GM21529 (cell line): ENCODE measurements around the gene ZNF253.
A peak's percentile ranks its signal among the peaks of the same experiment; 100 is the strongest.
"Not testable (repeated sequence)": the region's sequence is repeated elsewhere in the genome, so short reads cannot be mapped to it uniquely, and the experiment has no call there.

Experiments
- ATAC-seq: cut with Tn5 transposase; IDR thresholded peaks from one replicate; pipeline ENCODE4 v1.9.1; 2021; ENCODE audit not compliant: unreplicated experiment

The ZNF253 gene

GRCh38 chr19:19865750-19866610, at the start of gene ZNF253:
Gene ZNF253, plus strand, starts transcription at chr19:19865882. Its CDS starts 115 bp downstream, at chr19:19865997.
- peak; percentile 97 for ATAC-seq

GRCh38 chr19:19816679-19817078, 49.0 kb upstream of the ZNF253 start:
- ATAC-seq, result no peak

DNA sequence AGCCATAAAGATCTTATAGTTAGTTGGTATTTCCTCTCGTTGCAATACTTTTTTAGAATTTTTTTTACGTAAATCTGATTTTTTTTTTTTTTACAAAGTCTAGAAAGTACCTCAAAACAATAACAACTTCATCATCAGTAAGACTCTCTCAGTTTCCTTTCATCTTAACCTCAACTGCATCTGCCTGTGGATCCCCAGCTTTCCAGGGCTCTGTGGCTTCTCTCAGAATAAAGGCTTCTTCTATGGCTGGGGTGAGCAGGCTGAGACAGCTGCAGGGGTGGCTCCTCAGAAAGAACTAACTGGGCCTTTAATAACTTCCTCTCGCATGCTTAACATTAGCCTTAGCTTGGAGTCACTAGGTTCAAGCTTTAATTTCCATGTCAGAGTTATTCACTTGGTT, 48.3 kb upstream of the ZNF253 start:
- ATAC-seq, result no peak

DNA sequence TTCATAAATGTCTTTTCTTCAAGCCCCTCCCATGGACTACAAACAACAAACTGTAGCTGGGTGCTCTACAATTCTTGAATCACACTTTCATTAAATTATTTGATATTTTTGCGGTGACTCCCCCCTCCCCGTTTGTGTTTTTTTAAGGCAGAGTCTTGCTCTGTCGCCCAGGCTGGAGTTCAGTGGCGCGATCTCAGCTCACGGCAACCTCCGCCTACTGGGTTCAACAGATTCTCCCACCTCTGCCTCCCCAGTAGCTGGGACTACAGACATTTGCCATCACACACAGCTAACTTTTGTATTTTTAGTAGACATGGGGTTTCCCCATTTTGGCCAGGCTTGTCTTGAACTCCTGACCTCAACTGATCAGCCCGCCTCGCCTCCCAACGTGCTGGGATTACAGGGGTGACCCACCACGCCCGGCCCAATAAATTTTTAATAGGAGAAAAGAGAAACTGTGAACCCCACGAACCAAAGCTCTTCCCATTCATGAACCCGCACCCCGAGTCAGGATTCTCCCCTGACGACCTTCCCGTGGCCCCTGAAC, 44.8 kb upstream of the ZNF253 start:
- ATAC-seq, result no peak

- ATAC-seq, result peak; percentile 84
Observed at GRCh38 chr19:19821366-19821951, 44.2 kb upstream of the ZNF253 start, which contains the start of gene ZNF506. Gene ZNF506, minus strand, starts transcription at chr19:19821750. Its CDS starts 147 bp downstream, at chr19:19821603.

- ATAC-seq, result peak; percentile 3
Observed at GRCh38 chr19:19821976-19822375, 43.7 kb upstream of the ZNF253 start.

DNA sequence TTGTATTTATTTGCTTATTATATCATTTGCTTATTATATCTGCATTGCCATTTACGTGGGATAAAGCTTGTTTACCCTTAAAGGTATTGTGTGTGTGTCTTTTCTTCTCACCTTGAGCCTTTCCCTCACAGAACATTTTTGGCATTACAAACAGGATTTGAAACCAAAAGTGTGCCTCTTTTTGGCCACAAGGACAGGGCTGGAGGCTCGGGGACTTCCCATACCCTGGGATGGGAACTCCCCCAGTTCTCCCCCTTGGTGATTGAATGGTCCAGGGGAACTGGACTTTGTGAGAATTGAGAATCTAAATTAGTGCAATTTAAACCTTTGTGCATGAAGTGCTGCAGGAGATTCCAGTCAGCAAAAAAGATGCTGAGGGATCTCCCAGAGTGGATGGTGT, 41.8 kb upstream of the ZNF253 start:
- no peak for ATAC-seq

DNA sequence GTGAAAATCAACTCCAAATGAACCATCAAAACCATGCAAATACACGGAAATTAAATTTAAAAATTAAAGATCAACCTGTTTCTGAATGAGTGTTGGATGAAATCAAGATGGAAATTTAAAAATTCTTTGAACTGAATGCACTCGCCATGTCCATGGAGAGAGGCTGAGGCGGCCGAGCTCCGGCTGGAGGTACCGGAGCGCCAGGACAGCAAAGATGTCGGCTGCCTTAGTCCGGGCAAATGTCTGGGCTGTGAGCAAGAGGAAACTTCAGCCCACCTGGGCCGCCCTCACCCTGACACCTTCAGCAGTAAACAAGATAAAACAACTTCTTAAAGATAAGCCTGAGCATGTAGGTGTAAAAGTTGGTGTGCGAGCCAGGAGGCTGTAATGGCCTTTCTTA, 38.8 kb upstream of the ZNF253 start:
- ATAC-seq, result no peak

GRCh38 chr19:19835560-19836038, 30.1 kb upstream of the ZNF253 start:
- ATAC-seq, result no peak

- ATAC-seq, result no peak
Observed at GRCh38 chr19:19847781-19848180, 17.9 kb upstream of the ZNF253 start.

DNA sequence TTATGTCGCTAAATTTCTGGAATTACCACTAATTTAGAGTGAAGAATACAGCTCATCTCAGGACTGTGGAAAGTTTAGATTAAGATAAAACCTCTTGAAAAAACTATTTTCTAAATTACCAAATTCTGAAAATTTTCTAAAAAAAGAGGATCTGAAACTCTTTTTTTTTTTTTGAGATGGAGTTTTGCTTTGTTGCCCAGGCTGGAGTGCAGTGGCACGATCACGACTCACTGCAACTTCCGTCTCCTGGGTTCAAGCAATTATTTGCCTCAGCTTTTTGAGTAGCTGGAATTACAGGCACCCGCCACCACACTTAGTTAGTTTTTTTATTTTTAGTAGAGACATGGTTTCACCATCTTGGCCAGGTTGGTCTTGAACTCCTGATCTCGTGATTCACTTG, 16.6 kb upstream of the ZNF253 start:
- no peak for ATAC-seq

GRCh38 chr19:19851740-19852139, 13.9 kb upstream of the ZNF253 start:
- not testable (repeated sequence) for ATAC-seq

GRCh38 chr19:19858751-19859150, 6.9 kb upstream of the ZNF253 start:
- ATAC-seq, result no peak

GRCh38 chr19:19860756-19861390, 4.8 kb upstream of the ZNF253 start:
- ATAC-seq, result no peak

DNA sequence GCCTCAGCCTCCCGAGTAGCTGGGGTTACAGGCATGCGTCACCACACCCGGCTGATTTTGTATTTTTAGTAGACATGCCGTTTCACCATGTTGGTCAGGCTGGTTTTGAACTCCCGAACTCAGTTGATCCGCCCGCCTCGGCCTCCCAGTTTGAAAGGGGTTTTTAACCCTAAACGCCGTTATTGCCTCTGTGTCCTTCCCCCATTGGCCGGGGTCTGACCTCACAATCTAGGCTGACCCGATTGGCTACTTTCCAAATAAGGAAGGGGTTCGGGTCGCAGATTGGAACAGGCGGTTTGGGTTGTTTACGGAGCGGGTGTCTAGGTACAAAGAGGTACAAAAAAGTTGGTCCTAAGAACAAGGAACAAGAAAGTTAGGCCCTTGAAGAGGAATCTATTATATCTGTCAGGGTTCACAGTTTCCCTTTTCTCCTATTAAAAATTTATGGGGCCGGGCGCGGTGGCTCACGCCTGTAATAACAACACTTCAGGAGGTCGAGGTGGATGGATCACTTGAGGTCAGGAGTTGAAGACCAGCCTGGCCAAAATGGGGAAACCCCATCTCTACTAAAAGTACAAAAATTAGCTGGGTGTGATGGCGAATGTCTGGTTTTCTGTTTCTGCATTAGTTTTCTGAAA, 1.0 kb downstream of the ZNF253 start:
- no peak for ATAC-seq

DNA sequence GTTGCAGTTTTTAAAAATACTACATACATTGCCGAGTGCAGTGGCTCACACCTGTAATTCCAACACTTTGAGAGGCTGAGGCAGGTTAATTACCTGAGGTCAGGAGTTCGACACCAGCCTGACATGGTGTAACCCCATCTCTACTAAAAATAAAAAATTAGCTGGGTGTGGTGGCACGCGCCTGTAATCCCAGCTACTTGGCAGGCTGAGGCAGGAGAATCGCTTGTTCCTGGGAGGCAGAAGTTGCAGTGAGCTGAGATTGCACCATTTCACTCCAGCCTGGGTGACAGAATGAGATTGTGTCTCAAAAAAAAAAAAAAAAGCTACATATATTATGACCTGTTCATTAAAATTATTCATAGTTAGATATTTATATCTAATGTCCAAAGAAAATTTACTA, 4.4 kb downstream of the ZNF253 start:
- not testable (repeated sequence) for ATAC-seq

DNA sequence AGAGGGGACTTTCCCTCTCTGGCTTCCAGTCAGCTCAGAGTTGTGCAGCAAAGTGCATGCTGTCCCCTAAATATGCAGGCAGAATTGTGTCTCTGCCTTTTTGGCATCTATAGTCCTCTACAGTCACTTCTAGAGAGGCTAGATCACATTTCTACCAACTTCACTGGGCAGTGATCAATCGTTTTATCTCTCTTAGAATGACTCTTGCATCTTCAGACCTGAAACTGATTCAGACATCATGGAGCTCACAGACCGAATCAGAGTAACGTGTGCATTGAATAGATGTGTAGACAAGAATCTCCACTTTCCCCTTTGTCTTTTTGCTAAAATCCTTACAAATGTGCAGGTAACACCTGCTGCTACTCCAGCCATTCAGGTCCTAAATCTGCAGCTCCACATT, 6.2 kb downstream of the ZNF253 start:
- ATAC-seq, result no peak

DNA sequence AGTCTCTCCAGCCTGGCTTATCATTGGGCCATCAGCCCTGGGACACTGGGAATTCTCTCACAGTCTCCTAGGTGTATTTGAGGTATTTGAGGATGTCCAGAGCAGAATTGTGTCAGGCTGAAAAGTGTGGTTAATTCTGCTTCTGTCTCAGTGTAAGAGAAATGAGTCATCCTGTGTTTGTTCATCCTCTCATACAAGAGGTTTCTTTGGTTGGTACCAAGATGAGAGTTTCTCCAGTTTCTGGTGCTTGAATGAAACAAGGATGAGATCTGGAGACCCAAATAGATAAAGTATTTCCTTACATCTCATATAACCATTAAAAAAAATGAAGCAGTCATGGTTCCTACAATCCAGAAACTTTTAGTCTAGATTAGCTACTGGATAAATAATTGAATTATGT, 7.7 kb downstream of the ZNF253 start:
- ATAC-seq, result no peak

DNA sequence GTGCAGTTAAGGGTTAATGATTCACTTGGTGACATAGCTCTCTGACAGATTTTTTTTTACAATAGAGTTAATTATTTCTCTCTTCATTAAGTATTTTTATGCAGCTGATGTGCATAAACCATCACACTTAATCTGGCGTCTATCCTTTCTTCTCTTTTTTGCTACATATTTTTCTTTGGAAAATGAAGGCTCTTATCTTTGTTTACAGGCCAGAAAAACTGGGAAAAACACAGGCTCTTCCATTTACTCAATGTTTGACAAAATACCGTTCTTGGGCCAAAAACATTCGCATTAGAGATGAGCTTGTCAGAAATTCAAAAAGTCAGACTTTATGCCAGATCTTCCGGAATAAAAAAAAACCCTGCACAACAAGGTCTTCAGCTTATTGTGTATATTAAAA, 12.0 kb downstream of the ZNF253 start:
- ATAC-seq, result no peak

DNA sequence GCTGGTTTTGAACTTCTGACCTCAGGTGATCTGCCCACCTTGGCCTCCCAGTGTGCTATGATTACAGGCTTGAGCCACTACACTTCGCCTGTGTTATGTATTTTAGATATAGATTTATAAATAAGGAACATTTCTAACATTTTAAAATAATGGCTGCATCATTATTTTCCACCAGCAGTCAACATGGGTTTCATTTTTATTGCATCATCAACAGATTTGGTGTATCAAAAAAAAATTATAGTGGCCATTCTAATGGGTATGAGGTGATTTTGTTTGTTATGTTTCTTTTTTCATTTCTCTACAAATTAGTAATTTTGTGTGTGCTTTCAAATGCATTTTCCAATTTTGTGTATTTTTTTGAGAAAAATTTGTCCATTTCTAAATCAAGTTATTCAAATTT, 18.9 kb downstream of the ZNF253 start:
- no peak for ATAC-seq
